Measurements from ENCODE around the gene THYN1. TPM values are rescaled to one million over a fixed set of nuclear protein-coding genes. Genes with fewer than 3 reads are reported as not detected.

THYN1 gene
- total RNA-seq, 1 donor from 2014 or later, result 27.7 TPM

DNA sequence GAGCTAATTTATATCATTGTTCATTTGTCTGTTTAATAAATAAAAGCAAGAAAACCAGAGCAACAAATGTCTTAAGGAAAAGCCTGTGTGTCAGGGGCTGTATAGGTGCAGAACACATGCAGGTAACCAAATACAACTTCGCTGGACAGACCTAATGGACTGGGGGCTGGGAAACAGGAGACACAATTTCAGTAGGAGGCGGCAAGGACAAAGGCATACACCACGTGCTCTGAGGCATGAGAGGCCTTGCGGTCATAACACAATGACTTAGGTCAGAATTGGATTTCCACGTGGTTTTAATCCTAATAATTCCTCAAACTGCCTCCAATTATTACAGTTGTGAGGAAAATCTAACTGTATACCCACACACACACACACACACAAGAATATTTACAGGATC is 14.3 kb upstream of the THYN1 start:
- H3K27me3 Mint-ChIP-seq, result peaks cover 27% of the 10 kb centered on the region
- DNase-seq (no peak), ATAC-seq (ENCODE audit: low read depth) (no peak)
- no peak overlapping the region for H3K27ac Mint-ChIP-seq
- ChIA-PET POLR2A (no interaction called here), CTCF (no interaction called here)
- H3K4me3 Mint-ChIP-seq, result no peak overlapping the region
- H3K36me3 Mint-ChIP-seq (ENCODE audit: low read depth), result peaks cover 12% of the 10 kb centered on the region
- no peaks in the 10 kb centered on the region for H3K9me3 Mint-ChIP-seq
- no peaks in the 10 kb centered on the region for H3K4me1 Mint-ChIP-seq
- TF ChIP-seq, protein P1, sequence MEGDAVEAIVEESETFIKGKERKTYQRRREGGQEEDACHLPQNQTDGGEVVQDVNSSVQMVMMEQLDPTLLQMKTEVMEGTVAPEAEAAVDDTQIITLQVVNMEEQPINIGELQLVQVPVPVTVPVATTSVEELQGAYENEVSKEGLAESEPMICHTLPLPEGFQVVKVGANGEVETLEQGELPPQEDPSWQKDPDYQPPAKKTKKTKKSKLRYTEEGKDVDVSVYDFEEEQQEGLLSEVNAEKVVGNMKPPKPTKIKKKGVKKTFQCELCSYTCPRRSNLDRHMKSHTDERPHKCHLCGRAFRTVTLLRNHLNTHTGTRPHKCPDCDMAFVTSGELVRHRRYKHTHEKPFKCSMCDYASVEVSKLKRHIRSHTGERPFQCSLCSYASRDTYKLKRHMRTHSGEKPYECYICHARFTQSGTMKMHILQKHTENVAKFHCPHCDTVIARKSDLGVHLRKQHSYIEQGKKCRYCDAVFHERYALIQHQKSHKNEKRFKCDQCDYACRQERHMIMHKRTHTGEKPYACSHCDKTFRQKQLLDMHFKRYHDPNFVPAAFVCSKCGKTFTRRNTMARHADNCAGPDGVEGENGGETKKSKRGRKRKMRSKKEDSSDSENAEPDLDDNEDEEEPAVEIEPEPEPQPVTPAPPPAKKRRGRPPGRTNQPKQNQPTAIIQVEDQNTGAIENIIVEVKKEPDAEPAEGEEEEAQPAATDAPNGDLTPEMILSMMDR (IDR thresholded peaks at IDR 0.05), result no peak
- intact Hi-C loops (cut with micrococcal nuclease), result no loop called here

DNA sequence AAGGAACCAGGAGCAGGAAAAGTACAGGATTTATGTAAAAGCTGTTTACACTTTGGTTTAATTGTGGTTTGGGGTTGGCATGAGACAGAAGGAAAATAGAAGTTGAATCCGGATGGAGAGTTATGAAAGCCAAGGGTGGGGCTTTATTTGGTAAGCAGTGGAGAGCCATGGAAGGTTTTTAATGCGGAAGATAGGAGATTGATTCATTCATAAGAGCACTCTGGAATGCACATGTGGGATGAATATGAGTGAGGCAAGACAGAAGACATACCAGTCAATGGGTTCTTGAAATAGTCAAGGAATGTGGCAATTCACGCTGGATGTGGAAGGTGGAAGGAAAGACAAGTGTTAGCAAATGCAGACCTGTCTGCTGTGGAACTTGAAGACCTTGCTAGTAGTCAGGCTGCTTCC is 13.7 kb upstream of the THYN1 start:
- Mint-ChIP-seq H3K4me3 (no peak overlapping the region), H3K27ac (no peak overlapping the region), H3K9me3 (no peaks in the 10 kb centered on the region), H3K27me3 (peaks cover 24% of the 10 kb centered on the region), H3K4me1 (no peaks in the 10 kb centered on the region), H3K36me3 (ENCODE audit: low read depth) (peaks cover 18% of the 10 kb centered on the region)
- ChIA-PET CTCF (no interaction called here), POLR2A (no interaction called here)
- ATAC-seq (ENCODE audit: low read depth), result no peak
- intact Hi-C loops (cut with micrococcal nuclease), result no loop called here
- TF ChIP-seq, protein P1 (IDR thresholded peaks at IDR 0.05), result no peak
- DNase-seq, result no peak

DNA sequence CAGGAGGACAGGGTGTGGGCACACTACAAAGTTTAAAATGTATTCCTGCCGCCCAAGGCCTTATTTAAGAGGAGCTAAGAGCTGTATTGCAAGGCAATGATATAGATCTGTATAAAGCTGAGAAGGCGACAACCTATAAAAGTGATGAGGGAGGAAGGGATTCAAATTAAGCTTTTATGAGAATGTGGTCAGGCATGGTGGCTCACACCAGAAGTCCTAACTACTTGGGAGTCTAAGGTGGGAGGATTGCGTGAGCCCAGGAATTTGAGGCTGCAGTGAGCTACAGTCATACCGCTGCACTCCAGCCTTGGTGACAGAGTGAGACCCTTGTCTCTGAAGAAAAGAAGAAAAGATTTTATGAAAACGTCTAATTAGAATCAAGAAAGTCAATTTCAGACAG is 13.3 kb upstream of the THYN1 start:
- Mint-ChIP-seq H3K4me3 (no peak overlapping the region), H3K4me1 (no peaks in the 10 kb centered on the region), H3K9me3 (no peaks in the 10 kb centered on the region), H3K27ac (no peak overlapping the region), H3K36me3 (ENCODE audit: low read depth) (peaks cover 22% of the 10 kb centered on the region), H3K27me3 (peaks cover 21% of the 10 kb centered on the region)
- no peak for DNase-seq
- CTCF ChIA-PET, result no interaction called here
- TF ChIP-seq, protein P1 (IDR thresholded peaks at IDR 0.05), result no peak
- intact Hi-C loops (cut with micrococcal nuclease), result no loop called here
- POLR2A ChIA-PET, result no interaction called here
- ATAC-seq (ENCODE audit: low read depth), result no peak

GRCh38 chr11:134264966-134265764 is 12.0 kb upstream of the THYN1 start:
- Mint-ChIP-seq H3K4me3 (no peak overlapping the region), H3K27me3 (peaks cover 11% of the 10 kb centered on the region), H3K27ac (no peak overlapping the region), H3K4me1 (no peaks in the 10 kb centered on the region), H3K36me3 (ENCODE audit: low read depth) (peaks cover 34% of the 10 kb centered on the region), H3K9me3 (no peaks in the 10 kb centered on the region)
- TF ChIP-seq, protein P1 (IDR thresholded peaks at IDR 0.05), result no peak
- intact Hi-C loops (cut with micrococcal nuclease), result no loop called here
- CTCF ChIA-PET, result interaction anchor here (0.6 to 1.4 kb wide), 2 partner anchors 13 to 215 kb away, joined by 3 read pairs; no protein-coding TSS in a partner anchor
- POLR2A ChIA-PET, result no interaction called here
- DNase-seq (no peak), ATAC-seq (ENCODE audit: low read depth) (no peak)

DNA sequence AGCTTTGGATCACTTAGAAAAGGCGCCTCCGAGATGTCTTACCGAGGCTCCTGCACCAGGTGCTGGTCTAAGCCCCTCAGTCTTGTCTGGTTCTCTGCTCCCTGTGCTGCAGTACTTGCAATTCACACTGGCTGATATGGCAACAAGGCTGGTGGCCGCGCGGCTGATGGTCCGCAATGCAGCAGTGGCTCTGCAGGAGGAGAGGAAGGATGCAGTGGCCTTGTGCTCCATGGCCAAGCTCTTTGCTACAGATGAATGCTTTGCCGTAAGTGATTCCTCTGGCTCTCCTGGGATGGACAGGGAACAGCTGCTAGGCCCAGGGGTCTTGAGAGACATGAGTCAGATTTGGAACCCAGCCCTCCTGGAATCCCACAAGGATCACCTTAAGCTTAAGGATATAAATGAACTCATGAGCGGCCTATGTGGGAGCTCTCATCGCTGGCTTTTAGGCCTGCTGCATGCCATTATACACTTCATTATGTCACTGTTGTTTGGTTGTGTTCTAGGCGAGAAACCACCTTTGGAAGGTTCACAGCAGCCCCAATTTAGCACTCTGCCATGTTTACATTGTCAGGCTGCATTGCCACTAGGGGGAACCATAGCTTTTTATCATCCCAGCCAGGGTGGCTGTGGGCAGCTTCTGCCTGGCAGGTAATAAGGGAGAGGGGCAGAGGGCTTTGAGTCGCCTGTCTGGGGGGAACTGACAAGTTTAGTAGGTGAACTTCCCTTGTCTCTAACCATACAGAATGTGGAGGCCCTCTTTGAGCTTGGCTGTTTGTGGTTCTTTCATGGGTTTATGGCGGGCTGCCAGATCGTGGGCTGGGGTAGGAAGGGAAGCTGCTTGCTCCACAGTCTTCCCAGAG is 8.7 kb upstream of the THYN1 start:
- no peaks in the 10 kb centered on the region for H3K27me3 Mint-ChIP-seq
- TF ChIP-seq, protein P1 (IDR thresholded peaks at IDR 0.05), result no peak
- ChIA-PET POLR2A (no interaction called here), CTCF (interaction anchor here (0.8 to 1.2 kb wide), 3 partner anchors 8 to 38 kb away, joined by 3 read pairs; partner anchors contain the start of genes ACAD8, GLB1L3, THYN1 and VPS26B)
- peaks cover 55% of the 10 kb centered on the region for H3K36me3 Mint-ChIP-seq (ENCODE audit: low read depth)
- no peak overlapping the region for H3K4me3 Mint-ChIP-seq
- ATAC-seq (ENCODE audit: low read depth) (no peak), DNase-seq (no peak)
- no peaks in the 10 kb centered on the region for H3K9me3 Mint-ChIP-seq
- H3K27ac Mint-ChIP-seq, result no peak overlapping the region
- intact Hi-C loops (cut with micrococcal nuclease), result no loop called here
- no peaks in the 10 kb centered on the region for H3K4me1 Mint-ChIP-seq
